Measurements from ENCODE around the gene MIOX.

The MIOX gene
- total RNA-seq = 0 to 0.21 reads per million in 2 donors

GRCh38 chr22:50486561-50487289 is at the start of gene MIOX:
Gene MIOX (plus strand): TSS chr22:50486859. CDS start chr22:50486898, 39 bp downstream.
- DNase-seq = no peak

- DNase-seq = no peak
Measured at GRCh38 chr22:50437511-50438304, 49.0 kb upstream of the MIOX start.

- no peak for DNase-seq
Measured at GRCh38 chr22:50438305-50439275, 48.1 kb upstream of the MIOX start.

GRCh38 chr22:50439314-50439870 is 47.3 kb upstream of the MIOX start:
- DNase-seq = no peak

GRCh38 chr22:50439871-50440331 is 46.8 kb upstream of the MIOX start:
- DNase-seq = no peak

- DNase-seq = no peak
Measured at GRCh38 chr22:50440544-50441249, 46.0 kb upstream of the MIOX start.

- DNase-seq = no peak
Measured at GRCh38 chr22:50441428-50441993, 45.1 kb upstream of the MIOX start.

- no peak for DNase-seq
Measured at GRCh38 chr22:50443197-50443596, 43.5 kb upstream of the MIOX start.

GRCh38 chr22:50443801-50444625 is 42.6 kb upstream of the MIOX start:
- no peak for DNase-seq

- DNase-seq = no peak
Measured at GRCh38 chr22:50444663-50445062, 42.0 kb upstream of the MIOX start.

GRCh38 chr22:50445071-50445879 is 41.4 kb upstream of the MIOX start:
- no peak for DNase-seq

- DNase-seq = no peak
Measured at GRCh38 chr22:50445880-50446707, 40.6 kb upstream of the MIOX start.

- no peak for DNase-seq
Measured at GRCh38 chr22:50446708-50447575, 39.7 kb upstream of the MIOX start.

GRCh38 chr22:50447576-50448551 is 38.8 kb upstream of the MIOX start:
- DNase-seq = no peak

- DNase-seq = no peak
Measured at GRCh38 chr22:50452649-50453048, 34.0 kb upstream of the MIOX start.

GRCh38 chr22:50454556-50455075 is 32.0 kb upstream of the MIOX start:
- no peak for DNase-seq

Data from T-helper 9 cell (primary cell).